PC-3 (cell line): ENCODE measurements around the gene CLMN. TPM values are rescaled to one million over a fixed set of nuclear protein-coding genes. Genes with fewer than 3 reads are reported as not detected.
A peak's percentile ranks its signal among the peaks of the same experiment; 100 is the strongest.

Experiments used
- ATAC-seq: fragments of 200-7000 bp; cut with Tn5 transposase; 2 replicates; pipeline ENCODE4 v1.9.1; 2020; ENCODE audit warnings: mild to moderate bottlenecking, moderate library complexity
- BruUV-seq: library from RNA; stranded (reverse); fragments of 400-500 nt; replicated peaks from 2 replicates; lab custom pipeline; 2021; lab: Mats Ljungman, UMichigan
- CTCF ChIA-PET: fragments of 300-600 bp; sonication (Branson Sonifier 250); formaldehyde crosslinking; loops from one replicate; lab custom pipeline; 2022; ENCODE audit warnings: antibody characterized with exemption; lab: Charles Lee
- POLR2A ChIA-PET: fragments of 300-600 bp; sonication (Branson Sonifier 250); formaldehyde crosslinking; loops from one replicate; lab custom pipeline; 2022; ENCODE audit warnings: antibody characterized with exemption; ENCODE audit not compliant: unreplicated experiment; lab: Charles Lee
- DNase-seq: peaks from one replicate; pipeline ENCODE4 v3.0.0-alpha.2; 2015
- H2AFZ ChIP-seq: fragments of 300-600 bp; sonication (generic); 2 replicates; pipeline ENCODE4 v1.6.0; 2016; ENCODE audit warnings: antibody characterized with exemption, low read length
- H3F3A ChIP-seq: fragments of 300-600 bp; sonication (generic); one replicate; pipeline ENCODE4 v1.6.0; 2017; ENCODE audit warnings: antibody characterized with exemption, low read length, control low read depth, mild to moderate bottlenecking; ENCODE audit not compliant: unreplicated experiment
- H3K27ac ChIP-seq: fragments of 300-600 bp; sonication (generic); 2 replicates; pipeline ENCODE4 v1.5.1; 2016; ENCODE audit warnings: mild to moderate bottlenecking, low read length
- H3K27me3 ChIP-seq: fragments of 300-600 bp; sonication (generic); 2 replicates; pipeline ENCODE4 v1.6.1; 2016; ENCODE audit warnings: low read length, mixed read lengths
- H3K36me3 ChIP-seq: fragments of 300-600 bp; sonication (generic); 2 replicates; pipeline ENCODE4 v1.6.1; 2016; ENCODE audit warnings: low read depth, mixed run types, low read length, mixed read lengths
- H3K4me1 ChIP-seq: fragments of 300-600 bp; sonication (generic); 2 replicates; pipeline ENCODE4 v1.5.1; 2016; ENCODE audit warnings: low read length; ENCODE audit not compliant: insufficient read depth
- H3K4me2 ChIP-seq: fragments of 300-600 bp; sonication (generic); 2 replicates; pipeline ENCODE4 v1.6.0; 2016; ENCODE audit warnings: low read length
- H3K4me3 ChIP-seq: fragments of 300-600 bp; sonication (generic); 2 replicates; pipeline ENCODE4 v1.5.1; 2016; ENCODE audit warnings: mild to moderate bottlenecking, low read length, mixed read lengths
- H3K79me2 ChIP-seq: fragments of 300-600 bp; sonication (generic); 2 replicates; pipeline ENCODE4 v1.6.1; 2017; ENCODE audit warnings: low read length, mixed read lengths
- H3K9ac ChIP-seq: fragments of 300-600 bp; sonication (generic); 2 replicates; pipeline ENCODE4 v1.6.0; 2016; ENCODE audit warnings: mild to moderate bottlenecking, low read length
- H3K9me2 ChIP-seq: fragments of 300-600 bp; sonication (generic); replicated peaks from 2 replicates; pipeline ENCODE4 v1.6.1; 2016; ENCODE audit warnings: mixed run types, low read length, mixed read lengths
- H3K9me3 ChIP-seq: fragments of 300-600 bp; sonication (generic); 2 replicates; pipeline ENCODE4 v1.6.1; 2016; ENCODE audit warnings: low read length, mixed read lengths
- H4K20me1 ChIP-seq: fragments of 300-600 bp; sonication (generic); 2 replicates; pipeline ENCODE4 v1.6.1; 2016; ENCODE audit warnings: low read length, mixed read lengths
- EZH2 ChIP-seq: fragments of 300-600 bp; sonication (generic); IDR thresholded peaks from one replicate; pipeline ENCODE4 v1.6.1; 2017; ENCODE audit warnings: antibody characterized with exemption, mild to moderate bottlenecking, low read length; ENCODE audit not compliant: unreplicated experiment
- EZH2phosphoT487 ChIP-seq: fragments of 300-600 bp; sonication (generic); IDR thresholded peaks from 2 replicates; pipeline ENCODE4 v1.6.1; 2018; ENCODE audit warnings: mild to moderate bottlenecking, antibody characterized with exemption, low read length, borderline replicate concordance
- intact Hi-C: fragments of 100-400 bp; cut with micrococcal nuclease; formaldehyde crosslinking; loops from 2 replicates; pipeline ENCODE4 v1.9.0; 2023
- total RNA-seq: library from RNA; depleted of rRNA; stranded (reverse); fragments of >200 nt; gene quantifications from 2 replicates; pipeline ENCODE4 v1.2.3, GENCODE V29; 2014
- TF ChIP-seq, protein P1 (sequence below): fragments of 300-600 bp; sonication (generic); conservative IDR thresholded peaks from 2 replicates; pipeline ENCODE4 v1.5.1; 2017; ENCODE audit warnings: antibody characterized with exemption, low read depth, mild to moderate bottlenecking, low read length

Gene CLMN
- total RNA-seq, 1 experiment from 2014 or later = 3.5 TPM

DNA sequence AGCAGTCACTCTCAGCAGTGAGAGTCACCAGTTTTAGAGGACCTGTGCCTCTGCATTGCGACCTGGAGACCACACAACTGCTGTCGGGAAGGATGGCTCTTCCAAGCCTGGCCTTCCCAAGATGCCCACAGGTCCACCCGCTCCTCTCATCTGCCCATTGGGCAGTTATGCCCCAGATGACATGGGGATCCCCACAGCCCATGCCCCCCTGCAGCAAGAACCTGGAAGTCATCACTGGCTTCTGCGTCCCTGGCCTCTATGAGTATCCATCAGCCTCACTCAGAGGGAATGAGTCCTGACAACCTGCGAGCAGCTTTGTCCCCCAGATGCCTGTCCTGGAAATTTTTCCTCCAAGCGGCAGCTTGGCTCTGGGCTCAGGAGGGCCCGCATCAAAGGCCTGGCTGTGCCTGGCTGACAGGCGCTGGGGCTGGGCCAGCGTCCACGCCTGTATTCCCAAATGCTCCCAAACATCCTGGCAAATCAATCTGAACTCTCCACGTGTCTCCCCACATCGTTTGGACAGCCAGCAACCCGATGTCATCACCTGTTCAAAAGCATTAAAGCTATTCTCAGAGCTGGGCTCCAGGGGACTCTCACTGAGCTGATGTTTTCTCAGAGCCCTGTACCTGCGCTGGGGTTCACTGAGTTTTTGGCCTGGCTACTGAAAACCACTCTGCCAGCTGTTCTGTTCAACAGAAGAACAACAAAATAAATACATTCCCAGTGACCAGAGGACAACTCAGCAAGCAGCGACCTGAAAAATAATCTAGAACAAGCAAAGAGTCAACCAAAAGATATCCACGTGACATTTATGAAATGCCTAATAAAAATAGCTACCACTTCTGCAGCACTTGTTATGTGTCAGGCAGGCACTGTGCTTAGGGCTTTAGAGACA is 57.8 kb downstream of the CLMN start:
- Histone ChIP-seq H3K4me1 (peaks cover 40% of the 10 kb centered on the region), H3K9me3 (peaks cover 7% of the 10 kb centered on the region; the same call in 1 of the 2 replicates), H2AFZ (no peak overlapping the region), H3K79me2 (no peaks in the 10 kb centered on the region), H3F3A (no peaks in the 10 kb centered on the region), H3K9me2 (no peaks in the 10 kb centered on the region), H3K36me3 (peaks cover 5% of the 10 kb centered on the region), H4K20me1 (no peaks in the 10 kb centered on the region), H3K4me3 (no peak overlapping the region), H3K4me2 (peak overlapping the region; percentile 22; the same call in 1 of the 2 replicates), H3K27me3 (no peaks in the 10 kb centered on the region), H3K27ac (peak overlapping the region; percentile 20), H3K9ac (no peak overlapping the region)
- ChIA-PET CTCF (no interaction called here), POLR2A (no interaction called here)
- DNase-seq (peak; percentile 54), ATAC-seq (no peak)
- no TSS peak for BruUV-seq
- no peak for TF ChIP-seq EZH2
- TF ChIP-seq EZH2phosphoT487 = no peak
- TF ChIP-seq, protein P1, sequence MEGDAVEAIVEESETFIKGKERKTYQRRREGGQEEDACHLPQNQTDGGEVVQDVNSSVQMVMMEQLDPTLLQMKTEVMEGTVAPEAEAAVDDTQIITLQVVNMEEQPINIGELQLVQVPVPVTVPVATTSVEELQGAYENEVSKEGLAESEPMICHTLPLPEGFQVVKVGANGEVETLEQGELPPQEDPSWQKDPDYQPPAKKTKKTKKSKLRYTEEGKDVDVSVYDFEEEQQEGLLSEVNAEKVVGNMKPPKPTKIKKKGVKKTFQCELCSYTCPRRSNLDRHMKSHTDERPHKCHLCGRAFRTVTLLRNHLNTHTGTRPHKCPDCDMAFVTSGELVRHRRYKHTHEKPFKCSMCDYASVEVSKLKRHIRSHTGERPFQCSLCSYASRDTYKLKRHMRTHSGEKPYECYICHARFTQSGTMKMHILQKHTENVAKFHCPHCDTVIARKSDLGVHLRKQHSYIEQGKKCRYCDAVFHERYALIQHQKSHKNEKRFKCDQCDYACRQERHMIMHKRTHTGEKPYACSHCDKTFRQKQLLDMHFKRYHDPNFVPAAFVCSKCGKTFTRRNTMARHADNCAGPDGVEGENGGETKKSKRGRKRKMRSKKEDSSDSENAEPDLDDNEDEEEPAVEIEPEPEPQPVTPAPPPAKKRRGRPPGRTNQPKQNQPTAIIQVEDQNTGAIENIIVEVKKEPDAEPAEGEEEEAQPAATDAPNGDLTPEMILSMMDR = no peak
- intact Hi-C loops = no loop called here

DNA sequence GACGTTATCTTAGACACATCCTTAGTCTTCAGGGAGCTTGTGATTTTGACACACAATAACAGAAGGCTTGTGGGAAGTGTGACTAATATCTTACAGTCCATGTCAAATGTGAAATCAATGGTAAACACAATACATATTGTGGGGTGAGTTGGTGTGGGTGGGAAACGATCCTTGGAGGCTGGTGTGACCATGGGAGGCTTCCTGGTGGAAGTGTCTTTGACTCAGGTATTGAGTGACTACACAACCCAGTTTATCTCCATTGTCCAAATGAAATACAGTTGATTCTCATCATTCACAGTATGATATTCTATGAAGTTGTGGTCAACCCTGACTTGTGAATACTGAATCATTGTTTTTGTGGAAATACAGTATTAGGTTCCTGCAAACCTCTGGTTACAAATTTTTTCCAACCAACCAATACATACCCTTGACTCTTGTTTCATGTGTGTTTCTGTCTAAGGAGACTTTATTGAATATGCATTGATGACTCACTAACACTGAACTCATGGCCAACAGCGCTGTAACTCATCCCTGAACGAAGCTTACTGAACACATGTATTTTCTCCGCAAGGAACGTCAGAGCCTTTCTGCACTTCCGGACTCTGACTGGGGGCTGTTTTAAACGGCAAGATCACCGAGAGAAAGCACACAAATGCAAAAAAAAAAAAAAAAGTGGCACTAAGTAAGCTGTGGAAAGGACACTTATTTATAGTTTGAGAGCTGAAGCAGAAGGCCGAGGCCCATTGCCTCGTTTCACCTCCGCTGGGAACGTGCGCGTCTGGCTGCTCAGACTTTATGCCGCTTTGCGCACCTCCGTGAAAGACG is 59.0 kb downstream of the CLMN start:
- Histone ChIP-seq H3K9me2 (no peaks in the 10 kb centered on the region), H4K20me1 (no peaks in the 10 kb centered on the region), H3K4me3 (no peak overlapping the region), H3K9ac (no peak overlapping the region), H3K27me3 (no peaks in the 10 kb centered on the region), H3F3A (no peaks in the 10 kb centered on the region), H3K9me3 (no peaks in the 10 kb centered on the region), H3K4me2 (no peak overlapping the region), H3K27ac (peak overlapping the region; percentile 8; the same call in 1 of the 2 replicates), H3K4me1 (peaks cover 35% of the 10 kb centered on the region), H3K79me2 (no peaks in the 10 kb centered on the region), H2AFZ (no peak overlapping the region), H3K36me3 (no peaks in the 10 kb centered on the region)
- ATAC-seq (no peak), DNase-seq (peak; percentile 68)
- ChIA-PET CTCF (no interaction called here), POLR2A (no interaction called here)
- no peak for TF ChIP-seq EZH2
- TF ChIP-seq, protein P1 = no peak
- TF ChIP-seq EZH2phosphoT487 = no peak
- intact Hi-C loops = no loop called here
- no TSS peak for BruUV-seq
